Neural progenitor cell (in vitro differentiated cells): ENCODE results near the gene PCDHGA5.

Source experiments
- CTCF ChIP-seq: fragments of 200-600 bp; sonication (generic); IDR thresholded peaks from 2 replicates; pipeline ENCODE4 v1.5.1; 2017; ENCODE audit warnings: antibody characterized with exemption, mild to moderate bottlenecking
- EZH2 ChIP-seq: fragments of 200-600 bp; sonication (generic); IDR thresholded peaks from 2 replicates; pipeline ENCODE4 v1.6.1; 2017; ENCODE audit warnings: antibody characterized with exemption, mild to moderate bottlenecking, moderate library complexity
- EZH2phosphoT487 ChIP-seq: fragments of 200-600 bp; sonication (generic); IDR thresholded peaks from 2 replicates; pipeline ENCODE4 v1.6.1; 2017; ENCODE audit warnings: antibody characterized with exemption

GRCh38 chr5:141338538-141339306 lies 25.2 kb upstream of the PCDHGA5 start, which contains the start of gene PCDHGA2:
- no peak for TF ChIP-seq EZH2phosphoT487
- peak; percentile 53 for TF ChIP-seq CTCF
- no peak for TF ChIP-seq EZH2
